WI38 (cell line): ENCODE results near the gene PPP1R3G.
A peak's percentile ranks its signal among the peaks of the same experiment; 100 is the strongest.

Source experiments
- H3K4me3 ChIP-seq: 2 replicates; pipeline ENCODE4 v1.5.1; 2011; ENCODE audit warnings: low read depth, mild to moderate bottlenecking, control low read depth, low read length
- CTCF ChIP-seq: IDR thresholded peaks from 2 replicates; pipeline ENCODE4 v1.5.1; 2012; ENCODE audit warnings: low read depth, mild to moderate bottlenecking, control low read depth, low read length

The PPP1R3G gene

GRCh38 chr6:5050009-5050408 is 35.1 kb upstream of the PPP1R3G start:
- H3K4me3 ChIP-seq: no peak overlapping the region
- no peak for TF ChIP-seq CTCF

GRCh38 chr6:5051394-5051793 is 33.7 kb upstream of the PPP1R3G start:
- no peak overlapping the region for H3K4me3 ChIP-seq
- TF ChIP-seq CTCF: no peak

GRCh38 chr6:5053038-5053437 is 32.1 kb upstream of the PPP1R3G start:
- peak overlapping the region; percentile 8 for H3K4me3 ChIP-seq
- TF ChIP-seq CTCF: no peak

GRCh38 chr6:5053864-5054244 is 31.3 kb upstream of the PPP1R3G start:
- TF ChIP-seq CTCF: no peak
- H3K4me3 ChIP-seq: peak overlapping the region; percentile 41

- TF ChIP-seq CTCF: no peak
- peak overlapping the region; percentile 41 for H3K4me3 ChIP-seq
These were observed 30.8 kb upstream of the PPP1R3G start for GRCh38 chr6:5054245-5054873.

GRCh38 chr6:5055118-5055517 is 30.0 kb upstream of the PPP1R3G start:
- TF ChIP-seq CTCF: no peak
- H3K4me3 ChIP-seq: no peak overlapping the region

GRCh38 chr6:5058254-5058653 is 26.9 kb upstream of the PPP1R3G start:
- TF ChIP-seq CTCF: no peak
- H3K4me3 ChIP-seq: no peak overlapping the region
